Neural cell (in vitro differentiated cells): ENCODE data around the gene AMBP. TPM values are rescaled to one million over a fixed set of nuclear protein-coding genes. Genes with fewer than 3 reads are reported as not detected.

Experiments
- H2AFZ ChIP-seq: fragments of 200-600, 300-800 bp; sonication (generic), shearing (Covaris generic); 2 replicates; pipeline ENCODE4 v1.6.0; 2014; ENCODE audit warnings: low read depth, mild to moderate bottlenecking, antibody characterized with exemption, low read length, moderate library complexity
- H3F3A ChIP-seq: fragments of 200-600 bp; shearing (Covaris generic); 2 replicates; pipeline ENCODE4 v1.6.1; 2016; ENCODE audit warnings: mild to moderate bottlenecking, moderate library complexity, mixed read lengths, antibody characterized with exemption, low read length; ENCODE audit not compliant: insufficient read depth, poor library complexity, severe bottlenecking
- H3K27ac ChIP-seq: fragments of 200-600, 300-800 bp; sonication (generic), shearing (Covaris generic); 2 replicates; pipeline ENCODE4 v1.5.1; 2014; ENCODE audit warnings: mild to moderate bottlenecking, low read length, moderate library complexity
- H3K27me3 ChIP-seq: fragments of 300-800, 200-600 bp; sonication (generic), shearing (Covaris generic); 2 replicates; pipeline ENCODE4 v1.6.0; 2014; ENCODE audit warnings: mild to moderate bottlenecking, low read depth, low read length, moderate library complexity; ENCODE audit not compliant: insufficient read depth
- H3K36me3 ChIP-seq: fragments of 300-800, 200-600 bp; sonication (generic), shearing (Covaris generic); 2 replicates; pipeline ENCODE4 v1.5.1; 2014; ENCODE audit warnings: mild to moderate bottlenecking, antibody characterized with exemption, low read length, moderate library complexity; ENCODE audit not compliant: insufficient read depth
- H3K4me2 ChIP-seq: fragments of 300-800, 200-600 bp; sonication (generic), shearing (Covaris generic); 2 replicates; pipeline ENCODE4 v1.6.0; 2014; ENCODE audit warnings: mild to moderate bottlenecking, low read length
- H3K4me3 ChIP-seq: fragments of 300-800, 200-600 bp; sonication (generic), shearing (Covaris generic); 2 replicates; pipeline ENCODE4 v1.5.1; 2014; ENCODE audit warnings: mild to moderate bottlenecking, low read length, moderate library complexity
- H3K79me2 ChIP-seq: fragments of 200-600 bp; shearing (Covaris generic); replicated peaks from 2 replicates; pipeline ENCODE4 v1.6.0; 2014; ENCODE audit warnings: mild to moderate bottlenecking, low read length, moderate library complexity; ENCODE audit not compliant: insufficient read depth
- H3K9ac ChIP-seq: fragments of 300-800, 200-600 bp; sonication (generic), shearing (Covaris generic); 2 replicates; pipeline ENCODE4 v1.6.1; 2016; ENCODE audit warnings: mild to moderate bottlenecking, low read length, mixed read lengths
- H3K9me2 ChIP-seq: fragments of 200-600 bp; shearing (Covaris generic); 2 replicates; pipeline ENCODE4 v1.6.1; 2016; ENCODE audit warnings: mild to moderate bottlenecking, low read length, mixed read lengths; ENCODE audit not compliant: insufficient read depth
- H3K9me3 ChIP-seq: fragments of 200-600, 300-800 bp; sonication (generic), shearing (Covaris generic); 2 replicates; pipeline ENCODE4 v1.6.1; 2016; ENCODE audit warnings: mild to moderate bottlenecking, mixed run types, low read length, moderate library complexity, mixed read lengths
- H4K20me1 ChIP-seq: fragments of 200-600 bp; shearing (Covaris generic); 2 replicates; pipeline ENCODE4 v1.6.1; 2016; ENCODE audit warnings: mild to moderate bottlenecking, mixed run types; ENCODE audit not compliant: insufficient read depth
- CTCF ChIP-seq: fragments of 450-650 bp; IDR thresholded peaks from 2 replicates; pipeline ENCODE4 v1.5.1; 2014; ENCODE audit warnings: antibody characterized with exemption, mild to moderate bottlenecking, moderate library complexity; ENCODE audit not compliant: poor library complexity, severe bottlenecking
- EP300 ChIP-seq: fragments of 450-650 bp; conservative IDR thresholded peaks from 2 replicates; pipeline ENCODE4 v1.6.1; 2014; ENCODE audit warnings: antibody characterized with exemption, mild to moderate bottlenecking, moderate library complexity; ENCODE audit not compliant: poor library complexity, severe bottlenecking
- EZH2 ChIP-seq: fragments of 200-600, 300-800 bp; shearing (Covaris generic), sonication (generic); IDR thresholded peaks from 2 replicates; pipeline ENCODE4 v1.6.1; 2014; ENCODE audit warnings: antibody characterized with exemption, low read length, borderline replicate concordance, mild to moderate bottlenecking; ENCODE audit not compliant: insufficient read depth, poor library complexity, severe bottlenecking
- MXI1 ChIP-seq: fragments of 450-650 bp; conservative IDR thresholded peaks from 2 replicates; pipeline ENCODE4 v1.6.1; 2014; ENCODE audit warnings: antibody characterized with exemption, mild to moderate bottlenecking; ENCODE audit not compliant: poor library complexity, severe bottlenecking
- POLR2AphosphoS5 ChIP-seq: IDR thresholded peaks from 2 replicates; pipeline ENCODE4 v1.6.1; 2012
- RAD21 ChIP-seq: fragments of 450-650 bp; conservative IDR thresholded peaks from 2 replicates; pipeline ENCODE4 v1.6.1; 2014; ENCODE audit warnings: antibody characterized with exemption, mild to moderate bottlenecking, moderate library complexity
- REST ChIP-seq: IDR thresholded peaks from 2 replicates; pipeline ENCODE4 v1.6.1; 2012; ENCODE audit warnings: borderline replicate concordance
- SMC3 ChIP-seq: fragments of 450-650 bp; conservative IDR thresholded peaks from 2 replicates; pipeline ENCODE4 v1.6.1; 2014; ENCODE audit warnings: antibody characterized with exemption, mild to moderate bottlenecking, moderate library complexity; ENCODE audit not compliant: poor library complexity
- TAF1 ChIP-seq: IDR thresholded peaks from 2 replicates; pipeline ENCODE4 v1.6.1; 2012; ENCODE audit warnings: low read depth
- polyA plus RNA-seq: library from polyadenylated mRNA; depleted of rRNA; stranded (reverse); fragments of >200 nt; gene quantifications from 2 replicates; pipeline ENCODE4 v1.2.3, GENCODE V29; 2014

Gene AMBP
- polyA plus RNA-seq, 1 donor from 2014 or later: not detected

GRCh38 chr9:114122136-114123027 lies 44.3 kb upstream of the AMBP start:
- no peaks in the 10 kb centered on the region for H4K20me1 ChIP-seq
- no peak overlapping the region for H3K9ac ChIP-seq
- H3F3A ChIP-seq: no peaks in the 10 kb centered on the region
- H3K4me2 ChIP-seq: no peak overlapping the region
- no peak overlapping the region for H2AFZ ChIP-seq
- no peaks in the 10 kb centered on the region for H3K9me2 ChIP-seq
- no peaks in the 10 kb centered on the region for H3K27me3 ChIP-seq
- H3K79me2 ChIP-seq: no peaks in the 10 kb centered on the region
- no peak overlapping the region for H3K27ac ChIP-seq
- TF ChIP-seq REST (no peak), MXI1 (no peak), TAF1 (no peak), CTCF (no peak), SMC3 (no peak), POLR2AphosphoS5 (no peak), EZH2 (no peak), RAD21 (no peak), EP300 (no peak)
- H3K36me3 ChIP-seq: no peaks in the 10 kb centered on the region
- no peak overlapping the region for H3K4me3 ChIP-seq
- H3K9me3 ChIP-seq: no peaks in the 10 kb centered on the region

- no peaks in the 10 kb centered on the region for H3F3A ChIP-seq
- no peak overlapping the region for H2AFZ ChIP-seq
- H3K4me2 ChIP-seq: no peak overlapping the region
- no peaks in the 10 kb centered on the region for H4K20me1 ChIP-seq
- H3K36me3 ChIP-seq: no peaks in the 10 kb centered on the region
- H3K9me3 ChIP-seq: no peaks in the 10 kb centered on the region
- no peaks in the 10 kb centered on the region for H3K27me3 ChIP-seq
- TF ChIP-seq POLR2AphosphoS5: no peak
- no peak for TF ChIP-seq MXI1
- TF ChIP-seq REST: no peak
- no peak for TF ChIP-seq EP300
- no peak for TF ChIP-seq RAD21
- TF ChIP-seq TAF1: no peak
- TF ChIP-seq EZH2: no peak
- no peak for TF ChIP-seq CTCF
- TF ChIP-seq SMC3: no peak
- H3K79me2 ChIP-seq: no peaks in the 10 kb centered on the region
- no peak overlapping the region for H3K4me3 ChIP-seq
- no peaks in the 10 kb centered on the region for H3K9me2 ChIP-seq
- no peak overlapping the region for H3K9ac ChIP-seq
- H3K27ac ChIP-seq: no peak overlapping the region
Observed at GRCh38 chr9:114121227-114122135, 43.4 kb upstream of the AMBP start.
